ENCODE data around the gene UNKL.

DNA sequence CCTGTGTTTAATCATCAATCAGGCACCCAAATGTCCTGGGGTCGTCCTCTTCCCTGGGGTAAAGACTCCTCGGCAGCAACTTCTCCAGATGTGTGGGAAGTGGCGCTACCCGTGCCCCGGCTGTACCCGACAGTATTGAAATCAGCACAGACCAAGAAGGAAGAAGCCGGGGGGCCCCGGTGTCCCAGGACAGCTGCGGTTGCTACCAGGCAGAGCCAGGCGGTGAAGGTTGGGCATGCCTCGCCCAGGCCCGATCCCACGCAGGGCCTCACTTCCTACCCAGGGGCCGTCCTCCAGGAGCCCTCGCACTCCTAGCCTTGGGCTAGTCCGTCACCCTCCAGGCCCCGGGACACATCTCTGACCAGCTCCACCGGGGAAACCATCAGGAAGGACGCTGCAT lies 38.8 kb upstream of the UNKL start:
- TF ChIP-seq, protein P1, sequence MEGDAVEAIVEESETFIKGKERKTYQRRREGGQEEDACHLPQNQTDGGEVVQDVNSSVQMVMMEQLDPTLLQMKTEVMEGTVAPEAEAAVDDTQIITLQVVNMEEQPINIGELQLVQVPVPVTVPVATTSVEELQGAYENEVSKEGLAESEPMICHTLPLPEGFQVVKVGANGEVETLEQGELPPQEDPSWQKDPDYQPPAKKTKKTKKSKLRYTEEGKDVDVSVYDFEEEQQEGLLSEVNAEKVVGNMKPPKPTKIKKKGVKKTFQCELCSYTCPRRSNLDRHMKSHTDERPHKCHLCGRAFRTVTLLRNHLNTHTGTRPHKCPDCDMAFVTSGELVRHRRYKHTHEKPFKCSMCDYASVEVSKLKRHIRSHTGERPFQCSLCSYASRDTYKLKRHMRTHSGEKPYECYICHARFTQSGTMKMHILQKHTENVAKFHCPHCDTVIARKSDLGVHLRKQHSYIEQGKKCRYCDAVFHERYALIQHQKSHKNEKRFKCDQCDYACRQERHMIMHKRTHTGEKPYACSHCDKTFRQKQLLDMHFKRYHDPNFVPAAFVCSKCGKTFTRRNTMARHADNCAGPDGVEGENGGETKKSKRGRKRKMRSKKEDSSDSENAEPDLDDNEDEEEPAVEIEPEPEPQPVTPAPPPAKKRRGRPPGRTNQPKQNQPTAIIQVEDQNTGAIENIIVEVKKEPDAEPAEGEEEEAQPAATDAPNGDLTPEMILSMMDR (conservative IDR thresholded peaks at IDR 0.05 in 1 of 2, IDR thresholded peaks at IDR 0.05 in 1 of 2; ENCODE audit: extremely low read depth in 1 of 2, insufficient read depth in 1 of 2, low read depth in 1 of 2, low read length in 2 of 2) = no peak
- no peak for TF ChIP-seq EZH2 (IDR thresholded peaks at IDR 0.05; ENCODE audit: borderline replicate concordance, low read length)
